Neural crest cell (in vitro differentiated cells): ENCODE data around the gene IL3. TPM values are rescaled to one million over a fixed set of nuclear protein-coding genes. Genes with fewer than 3 reads are reported as not detected.

Source experiments
- DNase-seq: peaks from one replicate; pipeline ENCODE4 v3.0.0; 2021; ENCODE audit warnings: low read depth, mixed read lengths, low spot score
- H3K27ac Mint-ChIP-seq: one replicate; pipeline ENCODE4 v1.8.0; 2021; ENCODE audit warnings: mild to moderate bottlenecking, mixed read lengths; ENCODE audit not compliant: unreplicated experiment
- H3K27me3 Mint-ChIP-seq: 2 replicates; pipeline ENCODE4 v1.8.0; 2021; ENCODE audit warnings: low read depth, mild to moderate bottlenecking, mixed read lengths
- H3K36me3 Mint-ChIP-seq: 2 replicates; pipeline ENCODE4 v1.8.0; 2021; ENCODE audit warnings: low read depth, mild to moderate bottlenecking, mixed read lengths
- H3K4me1 Mint-ChIP-seq: 2 replicates; pipeline ENCODE4 v1.8.0; 2021; ENCODE audit warnings: mixed read lengths
- H3K4me3 Mint-ChIP-seq: one replicate; pipeline ENCODE4 v1.8.0; 2021; ENCODE audit warnings: mild to moderate bottlenecking, mixed read lengths
- H3K9me3 Mint-ChIP-seq: 2 replicates; pipeline ENCODE4 v1.8.0; 2021; ENCODE audit warnings: mixed read lengths
- CTCF ChIP-seq: fragments of 200-600 bp; sonication (generic); conservative IDR thresholded peaks from 2 replicates; pipeline ENCODE4 v1.5.0; 2021; ENCODE audit warnings: antibody characterized with exemption, mild to moderate bottlenecking
- total RNA-seq: library from RNA; stranded (reverse); gene quantifications from 2 replicates; pipeline ENCODE4 v1.2.1, GENCODE V29; 2021

The IL3 gene
- total RNA-seq, 1 donor from 2014 or later, result not detected

- DNase-seq, result no peak
- Mint-ChIP-seq H3K4me3 (no peak overlapping the region), H3K36me3 (no peaks in the 10 kb centered on the region), H3K27ac (no peak overlapping the region), H3K9me3 (no peaks in the 10 kb centered on the region), H3K4me1 (no peaks in the 10 kb centered on the region), H3K27me3 (peaks cover 36% of the 10 kb centered on the region)
- TF ChIP-seq CTCF, result no peak
Measured at GRCh38 chr5:132024117-132024435, 36.4 kb upstream of the IL3 start.

GRCh38 chr5:132024789-132025402, 35.6 kb upstream of the IL3 start:
- Mint-ChIP-seq H3K4me1 (no peaks in the 10 kb centered on the region), H3K4me3 (no peak overlapping the region), H3K27me3 (peaks cover 35% of the 10 kb centered on the region), H3K27ac (no peak overlapping the region), H3K9me3 (no peaks in the 10 kb centered on the region), H3K36me3 (no peaks in the 10 kb centered on the region)
- no peak for TF ChIP-seq CTCF
- no peak for DNase-seq

GRCh38 chr5:132025403-132025971, 35.0 kb upstream of the IL3 start:
- H3K4me1 Mint-ChIP-seq, result no peaks in the 10 kb centered on the region
- H3K27ac Mint-ChIP-seq, result no peak overlapping the region
- no peaks in the 10 kb centered on the region for H3K9me3 Mint-ChIP-seq
- H3K4me3 Mint-ChIP-seq, result no peak overlapping the region
- no peaks in the 10 kb centered on the region for H3K36me3 Mint-ChIP-seq
- no peak for TF ChIP-seq CTCF
- peaks cover 32% of the 10 kb centered on the region for H3K27me3 Mint-ChIP-seq
- DNase-seq, result no peak

- Mint-ChIP-seq H3K27me3 (peaks cover 25% of the 10 kb centered on the region), H3K9me3 (no peaks in the 10 kb centered on the region), H3K4me1 (no peaks in the 10 kb centered on the region), H3K4me3 (no peak overlapping the region), H3K36me3 (no peaks in the 10 kb centered on the region), H3K27ac (no peak overlapping the region)
- no peak for DNase-seq
- no peak for TF ChIP-seq CTCF
Measured at GRCh38 chr5:132026516-132027008, 33.9 kb upstream of the IL3 start.

GRCh38 chr5:132027027-132027426, 33.4 kb upstream of the IL3 start:
- no peak for DNase-seq

More at GRCh38 chr5:132027027-132027426, 33.4 kb upstream of the IL3 start:
- H3K36me3 Mint-ChIP-seq, result no peaks in the 10 kb centered on the region
- TF ChIP-seq CTCF, result no peak
- no peaks in the 10 kb centered on the region for H3K9me3 Mint-ChIP-seq
- peaks cover 20% of the 10 kb centered on the region for H3K27me3 Mint-ChIP-seq
- no peaks in the 10 kb centered on the region for H3K4me1 Mint-ChIP-seq
- H3K4me3 Mint-ChIP-seq, result no peak overlapping the region
- H3K27ac Mint-ChIP-seq, result no peak overlapping the region
